HG02623 (cell line): Measurements from ENCODE around the gene RSPH3.
A peak's percentile ranks its signal among the peaks of the same experiment; 100 is the strongest.
"Not testable (repeated sequence)": the region's sequence is repeated elsewhere in the genome, so short reads cannot be mapped to it uniquely, and the experiment has no call there.

Source experiments
- ATAC-seq: cut with Tn5 transposase; IDR thresholded peaks from one replicate; pipeline ENCODE4 v1.9.1; 2021; ENCODE audit warnings: moderate library complexity; ENCODE audit not compliant: unreplicated experiment

The RSPH3 gene

GRCh38 chr6:159030168-159030567 is 30.2 kb upstream of the RSPH3 start:
- no peak for ATAC-seq

DNA sequence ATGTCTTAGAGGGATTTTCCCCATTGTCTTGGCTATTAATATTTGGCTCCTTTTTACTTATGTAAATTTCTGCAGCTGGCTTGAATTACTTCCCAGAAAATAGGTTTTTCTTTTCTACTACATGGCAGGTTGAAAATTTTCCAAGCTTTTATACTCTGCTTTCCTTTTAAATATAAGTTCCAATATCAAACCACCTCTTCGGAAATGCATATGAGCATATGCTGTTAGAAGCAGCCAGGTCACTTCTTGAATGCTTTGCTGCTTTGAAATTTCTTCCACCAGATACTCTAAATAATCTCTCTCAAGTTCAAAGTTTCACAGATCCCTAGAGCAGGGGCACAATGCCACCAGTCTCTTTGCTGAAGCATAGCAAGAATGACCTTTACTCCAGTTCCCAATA is 25.2 kb upstream of the RSPH3 start:
- ATAC-seq = not testable (repeated sequence)

GRCh38 chr6:159023893-159024292 is 23.9 kb upstream of the RSPH3 start:
- ATAC-seq = no peak

GRCh38 chr6:159020011-159020410 is 20.0 kb upstream of the RSPH3 start:
- ATAC-seq = no peak

- ATAC-seq = no peak
Observed at GRCh38 chr6:159017757-159018559, 18.0 kb upstream of the RSPH3 start.

DNA sequence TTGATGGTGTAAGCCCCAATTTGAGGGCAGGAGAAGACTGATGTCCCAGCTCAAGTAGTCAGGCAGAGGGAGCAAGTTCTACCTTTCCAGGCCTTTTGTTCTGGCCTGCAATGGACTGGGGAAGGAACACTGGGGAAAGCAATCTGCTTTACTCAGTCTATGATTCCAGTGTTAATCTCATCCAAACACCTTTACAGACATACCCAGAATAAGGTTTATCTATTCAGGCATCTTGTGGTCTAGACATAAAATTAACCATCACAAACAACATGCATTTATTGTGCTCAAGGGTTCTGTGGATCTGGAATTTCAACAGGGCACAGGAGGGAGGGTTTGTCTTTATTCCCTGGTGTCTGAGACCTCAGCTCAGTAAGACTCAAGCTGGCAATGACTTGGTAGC is 14.4 kb upstream of the RSPH3 start:
- ATAC-seq = no peak

GRCh38 chr6:159013229-159013628 is 13.2 kb upstream of the RSPH3 start:
- ATAC-seq = no peak

DNA sequence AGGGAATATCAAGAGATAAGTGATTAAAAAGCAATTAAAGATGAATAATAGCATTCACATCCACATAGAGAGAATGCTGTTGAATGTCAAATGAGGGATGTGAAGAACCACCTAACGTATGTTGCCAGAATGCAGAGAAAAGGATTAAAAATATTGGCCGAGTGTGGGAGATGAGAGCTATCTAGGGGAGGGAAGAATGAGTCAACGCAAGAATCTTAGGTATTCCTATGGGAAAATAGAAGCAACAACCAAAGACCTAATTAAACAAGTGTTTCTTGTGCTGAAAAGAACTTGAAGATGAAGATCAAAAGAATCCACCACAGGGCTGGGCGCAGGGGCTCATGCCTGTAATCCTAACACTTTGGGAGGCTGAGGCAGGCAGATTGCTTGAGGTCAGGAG is 12.2 kb upstream of the RSPH3 start:
- no peak for ATAC-seq

- ATAC-seq = not testable (repeated sequence)
Observed at GRCh38 chr6:159010037-159010612, 10.1 kb upstream of the RSPH3 start.

GRCh38 chr6:159008656-159009288 is 8.8 kb upstream of the RSPH3 start:
- ATAC-seq = no peak

DNA sequence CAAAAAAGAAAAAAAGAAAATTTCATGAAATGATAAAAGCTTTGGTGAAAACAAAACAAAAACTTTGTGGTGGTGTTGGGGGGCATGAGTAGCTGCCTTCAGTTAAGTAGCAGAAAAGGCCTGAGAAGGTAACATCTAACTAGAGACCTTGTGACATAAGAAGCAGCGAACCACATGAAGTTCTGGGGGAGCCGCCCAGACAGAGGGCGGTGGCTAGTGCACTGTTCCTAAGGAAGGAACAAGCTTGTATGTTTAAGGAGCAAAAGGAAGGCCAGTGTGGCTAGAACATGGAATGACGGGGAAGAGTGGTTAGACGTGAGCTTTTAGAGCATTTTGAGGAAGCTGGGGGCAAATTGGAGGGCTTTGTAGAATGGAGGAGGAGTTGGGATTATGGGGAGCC is 7.5 kb upstream of the RSPH3 start:
- ATAC-seq = no peak

DNA sequence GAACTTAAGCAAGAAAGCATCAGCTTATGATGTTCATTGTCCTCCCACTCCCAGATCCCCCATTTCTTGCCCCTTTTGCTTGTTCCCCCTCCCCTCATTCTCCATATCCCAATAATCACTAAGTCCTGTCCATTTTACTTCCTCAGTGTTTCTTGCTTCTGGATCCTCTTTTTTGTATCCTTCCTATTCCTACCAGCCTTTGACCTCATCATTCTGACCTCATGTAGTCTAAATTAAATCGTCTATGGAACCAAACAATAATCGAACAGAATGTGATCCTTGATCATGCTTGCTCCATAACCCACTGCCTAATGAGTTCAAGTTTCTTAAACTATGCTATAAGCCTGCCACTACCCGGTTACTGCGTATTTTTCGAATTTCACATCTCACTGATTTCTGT is 5.4 kb upstream of the RSPH3 start:
- no peak for ATAC-seq

GRCh38 chr6:159004592-159004991 is 4.6 kb upstream of the RSPH3 start:
- ATAC-seq = no peak

DNA sequence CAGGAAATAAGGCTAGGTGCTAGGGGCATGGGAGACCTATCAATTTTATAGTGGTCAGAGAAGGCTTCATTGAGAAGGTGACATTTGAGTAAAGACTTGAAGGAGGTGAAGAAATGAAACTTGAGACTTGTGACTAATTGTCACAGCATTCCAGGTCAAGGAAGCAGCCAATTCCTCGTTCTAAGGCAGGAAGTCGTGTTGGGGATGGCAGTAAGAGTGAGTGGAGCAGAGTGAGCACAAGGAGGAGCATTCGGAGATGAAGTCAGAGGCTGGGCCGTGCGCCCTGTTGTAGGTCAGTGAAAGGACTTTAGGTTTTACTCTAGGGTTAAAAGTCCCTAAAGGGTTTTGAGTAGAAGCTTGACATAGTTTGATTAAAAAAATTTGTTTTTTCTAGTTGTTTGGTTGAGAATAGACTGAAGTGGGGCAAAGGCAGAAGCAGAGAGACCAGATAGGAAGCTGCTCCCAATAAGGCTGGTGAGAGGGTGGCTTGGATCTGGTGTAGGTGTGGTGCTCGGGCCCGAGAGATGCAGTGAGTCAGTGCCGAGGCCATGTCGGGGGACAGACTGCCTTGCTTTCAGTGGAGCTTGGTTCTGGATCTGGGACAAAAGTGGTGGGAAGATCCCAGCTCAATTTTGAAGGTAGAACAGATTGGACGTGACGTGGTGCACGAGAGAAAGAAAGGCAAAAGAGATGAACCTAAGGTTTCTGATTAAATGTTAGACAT is 2.6 kb upstream of the RSPH3 start:
- no peak for ATAC-seq

DNA sequence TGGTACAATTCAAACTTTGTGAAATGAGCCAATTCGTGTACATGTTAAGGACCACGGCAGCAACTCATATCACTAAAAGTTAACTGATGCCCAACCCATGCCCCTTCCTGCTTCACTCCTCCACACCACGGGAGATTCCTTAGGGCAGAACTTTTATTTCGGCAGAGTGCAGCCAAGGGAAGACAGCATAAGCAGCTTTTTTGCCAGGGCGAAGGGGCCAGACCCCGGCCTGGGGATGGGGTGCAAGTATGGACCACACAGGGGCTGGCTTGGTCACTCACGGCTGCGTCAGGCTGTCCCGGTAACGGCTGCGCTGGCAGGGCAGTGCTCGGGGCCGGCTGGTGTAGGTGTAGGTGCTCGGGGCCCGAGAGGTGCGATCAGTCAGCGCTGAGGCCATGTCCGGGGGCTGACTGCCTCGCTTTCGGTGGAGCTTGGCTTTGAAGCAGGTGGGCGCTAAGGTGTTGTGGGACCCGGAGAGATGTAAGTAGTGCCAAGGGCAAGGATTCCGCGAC is 792 bp downstream of the RSPH3 start:
- ATAC-seq = peak; percentile 23

DNA sequence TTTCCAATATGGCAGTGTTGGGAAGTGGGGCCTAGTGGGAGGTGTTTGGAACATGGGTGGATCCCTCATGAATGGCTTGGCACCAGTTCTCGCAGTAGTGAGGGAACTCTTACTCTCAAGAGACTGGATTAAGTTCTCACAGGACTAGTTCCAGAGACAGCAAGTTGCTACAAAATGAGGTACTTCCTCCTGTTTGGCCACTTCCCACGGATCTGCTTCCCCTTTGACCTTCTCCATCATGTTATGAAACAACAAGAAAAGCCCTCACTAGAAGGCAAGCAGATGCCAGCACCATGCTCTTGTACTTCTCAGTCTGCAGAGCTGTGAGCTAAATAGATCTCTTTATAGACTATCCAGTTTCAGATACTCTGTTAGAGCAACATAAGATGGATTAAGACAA is 3.1 kb downstream of the RSPH3 start:
- ATAC-seq = no peak

DNA sequence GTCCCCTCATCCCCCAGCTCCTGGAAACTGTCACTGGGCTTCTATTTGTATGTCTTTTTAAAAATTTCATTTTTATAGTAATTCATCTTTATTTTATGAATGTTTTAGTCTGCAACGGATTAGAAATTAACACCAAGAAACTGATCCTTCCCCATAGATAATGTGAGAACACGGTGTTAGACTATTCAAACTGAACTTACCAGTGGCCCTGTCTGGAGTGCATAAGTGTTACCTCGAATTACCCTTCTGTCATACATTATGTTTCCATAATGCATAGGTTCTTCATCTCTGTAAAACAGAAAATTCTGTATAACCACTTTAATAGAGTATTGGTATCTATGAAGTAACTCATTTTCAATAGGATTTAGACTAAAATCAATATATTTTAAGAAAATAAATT is 6.4 kb downstream of the RSPH3 start:
- no peak for ATAC-seq

DNA sequence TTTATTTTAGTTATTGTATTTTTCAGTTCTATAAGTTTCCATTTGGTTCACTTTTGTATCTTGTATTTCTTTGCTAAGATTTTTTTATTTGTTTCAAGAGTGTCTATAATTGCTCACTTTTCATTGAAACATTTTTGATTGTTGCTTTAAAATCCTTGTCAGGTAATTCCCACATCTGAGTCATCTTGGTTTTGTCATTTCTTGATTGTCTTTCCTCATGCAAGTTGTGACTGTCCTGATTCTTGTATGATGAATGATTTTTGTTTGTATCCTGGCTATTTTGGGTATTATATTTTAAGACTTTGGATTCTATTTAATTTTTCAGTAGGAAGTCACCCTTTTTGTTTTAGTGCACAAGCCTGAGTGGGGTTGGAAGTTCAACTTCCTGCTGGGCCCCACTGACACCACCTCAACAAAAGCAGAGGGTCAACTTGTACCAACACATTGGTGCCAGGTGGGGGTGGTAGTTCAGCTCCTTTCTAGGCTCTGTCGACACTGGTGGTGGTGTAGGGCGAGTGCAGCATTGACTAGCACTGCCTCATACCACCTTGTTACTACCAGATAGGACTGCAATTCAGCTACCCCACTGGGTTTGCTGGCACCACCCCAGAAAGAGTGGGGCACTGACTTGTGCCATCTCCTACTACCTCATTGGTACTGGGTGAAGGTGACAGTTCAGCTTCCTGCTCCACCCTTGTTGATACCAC is 8.8 kb downstream of the RSPH3 start:
- ATAC-seq = no peak

DNA sequence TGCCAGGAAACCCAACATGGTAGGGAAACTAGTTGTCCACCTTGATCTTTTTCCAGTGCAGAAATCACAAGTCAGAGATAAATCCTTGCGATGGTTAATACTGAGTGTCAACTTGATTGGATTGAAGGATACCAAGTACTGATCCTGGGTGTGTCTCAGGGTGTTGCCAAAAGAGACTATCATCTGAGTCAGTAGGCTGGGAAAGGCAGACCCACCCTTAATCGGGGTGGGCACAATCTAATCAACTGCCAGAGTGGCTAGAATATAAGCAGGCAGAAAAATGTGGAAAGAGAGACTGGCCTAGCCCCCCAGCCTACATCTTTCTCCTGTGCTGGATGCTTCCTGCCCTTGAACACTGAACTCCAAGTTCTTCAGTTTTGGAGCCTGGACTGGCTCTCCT is 10.3 kb downstream of the RSPH3 start:
- ATAC-seq = not testable (repeated sequence)

- no peak for ATAC-seq
Observed at GRCh38 chr6:158988477-158988876, 11.5 kb downstream of the RSPH3 start.

GRCh38 chr6:158987657-158988056 is 12.3 kb downstream of the RSPH3 start:
- ATAC-seq = no peak
